T-helper 22 cell (primary cell): Measurements from ENCODE around the gene TOMT.
A peak's percentile ranks its signal among the peaks of the same experiment; 100 is the strongest.

Experiments
- DNase-seq: peaks from one replicate; pipeline ENCODE4 v3.0.0-alpha.2; 2020; ENCODE audit warnings: low read depth

TOMT gene, protein sequence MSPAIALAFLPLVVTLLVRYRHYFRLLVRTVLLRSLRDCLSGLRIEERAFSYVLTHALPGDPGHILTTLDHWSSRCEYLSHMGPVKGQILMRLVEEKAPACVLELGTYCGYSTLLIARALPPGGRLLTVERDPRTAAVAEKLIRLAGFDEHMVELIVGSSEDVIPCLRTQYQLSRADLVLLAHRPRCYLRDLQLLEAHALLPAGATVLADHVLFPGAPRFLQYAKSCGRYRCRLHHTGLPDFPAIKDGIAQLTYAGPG

DNA sequence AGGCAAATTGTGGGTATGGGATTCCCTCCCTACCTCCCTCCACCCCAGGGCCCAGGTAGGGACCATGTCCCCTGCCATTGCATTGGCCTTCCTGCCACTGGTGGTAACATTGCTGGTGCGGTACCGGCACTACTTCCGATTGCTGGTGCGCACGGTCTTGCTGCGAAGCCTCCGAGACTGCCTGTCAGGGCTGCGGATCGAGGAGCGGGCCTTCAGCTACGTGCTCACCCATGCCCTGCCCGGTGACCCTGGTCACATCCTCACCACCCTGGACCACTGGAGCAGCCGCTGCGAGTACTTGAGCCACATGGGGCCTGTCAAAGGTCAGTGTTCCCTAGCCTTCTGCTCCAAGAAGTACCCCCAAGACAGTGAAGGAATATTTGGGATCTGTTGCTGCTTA lies at the start of gene TOMT:
TSS of gene TOMT (plus strand) at position 37 of the 400 bp plus-strand sequence. CDS start at position 65, 28 bp downstream.
- DNase-seq = no peak

DNA sequence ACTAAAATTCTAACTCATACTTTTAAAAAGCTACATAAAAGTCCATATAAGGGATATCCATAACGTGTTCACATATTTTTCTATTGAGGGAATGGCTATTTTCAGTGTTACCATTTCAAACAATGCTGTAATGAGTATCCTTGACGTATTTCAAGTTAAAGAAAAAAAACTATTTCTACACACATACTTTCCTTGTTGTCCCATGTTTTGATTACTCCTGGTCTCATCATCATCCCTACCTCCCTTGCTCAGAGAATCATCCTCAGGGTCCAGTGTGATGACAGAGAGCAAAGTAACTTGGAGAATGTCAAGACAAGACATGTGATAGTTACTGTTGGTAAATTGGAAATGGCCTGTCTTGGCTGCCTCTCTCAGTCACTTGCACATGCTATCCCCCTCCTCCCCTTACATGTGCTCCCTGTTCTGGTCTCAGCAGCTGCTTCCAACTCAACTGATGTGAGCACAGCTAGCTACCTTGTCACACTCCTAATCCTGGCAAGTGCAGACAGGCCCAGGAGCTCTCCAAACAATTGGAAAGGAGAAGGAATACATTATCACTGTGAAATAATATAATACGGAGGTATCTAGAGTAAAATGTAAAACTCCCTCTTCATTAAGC lies 47.2 kb upstream of the TOMT start:
- no peak for DNase-seq

DNA sequence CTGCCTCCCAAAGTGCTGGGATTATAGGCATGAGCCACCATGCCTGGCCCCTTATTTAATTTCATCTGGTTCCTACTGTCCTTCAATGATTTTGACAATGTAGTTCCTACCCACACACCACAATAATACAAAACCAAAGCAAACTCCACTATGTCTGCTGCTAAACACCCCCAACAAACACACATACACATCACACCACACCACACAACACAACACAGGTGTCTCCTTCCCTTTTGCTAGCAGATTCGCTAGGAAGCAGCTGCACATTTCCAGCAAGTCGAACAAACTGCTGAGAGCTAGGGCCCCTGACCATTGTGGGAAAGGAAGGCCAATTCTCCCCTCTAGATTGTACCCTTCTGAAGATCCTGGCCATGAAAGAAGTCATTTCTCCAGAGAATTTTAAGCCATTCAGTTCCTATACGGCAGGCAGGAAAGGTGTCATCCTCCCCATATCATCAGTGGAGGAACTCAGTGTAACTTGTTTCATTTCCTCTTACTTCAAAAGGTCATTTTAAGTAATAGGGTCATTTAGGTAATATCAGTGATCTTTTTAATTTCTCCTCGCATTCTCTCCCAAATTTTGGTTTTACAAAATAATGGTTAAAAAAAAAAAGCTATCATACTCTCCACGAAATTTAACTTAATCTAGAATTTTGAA lies 43.9 kb upstream of the TOMT start:
- DNase-seq = no peak

DNA sequence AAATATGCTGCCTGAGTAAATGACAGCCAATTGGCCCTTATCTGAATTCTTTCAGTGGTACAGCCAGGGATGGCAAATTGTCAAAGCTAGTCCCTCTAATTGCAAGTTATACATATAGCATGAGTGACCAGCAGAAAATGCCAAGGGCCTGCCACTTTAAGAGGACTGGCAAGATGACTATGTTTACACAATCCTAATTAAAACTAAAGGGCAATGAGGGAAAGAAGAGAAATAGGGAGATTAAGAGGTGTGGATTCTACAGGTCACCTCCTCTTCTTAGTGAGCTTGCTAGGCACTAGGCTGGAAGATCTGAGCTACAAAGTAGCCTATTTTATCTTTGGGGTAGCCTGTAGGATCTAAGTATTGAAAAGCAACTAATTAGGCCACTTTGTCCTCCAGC lies 38.9 kb upstream of the TOMT start:
- no peak for DNase-seq

DNA sequence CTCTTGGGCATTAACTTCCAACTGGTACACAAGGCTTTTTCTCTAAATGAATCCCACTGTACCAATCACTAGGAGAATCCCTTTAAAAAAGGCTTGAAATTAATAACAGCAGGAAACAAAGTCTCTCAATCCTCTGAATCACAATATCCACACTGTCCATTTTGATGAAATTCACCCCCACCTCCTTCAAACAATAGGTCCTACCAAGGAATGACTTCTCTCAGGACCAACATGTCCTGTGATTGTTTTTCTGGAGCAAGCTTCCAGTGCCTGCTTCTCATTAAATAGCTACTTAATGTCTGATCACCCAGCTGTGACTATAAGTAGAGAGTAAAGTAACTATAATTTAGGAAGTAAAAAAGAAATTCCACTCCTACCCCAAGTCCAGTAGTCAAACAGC lies 38.5 kb upstream of the TOMT start:
- DNase-seq = no peak

DNA sequence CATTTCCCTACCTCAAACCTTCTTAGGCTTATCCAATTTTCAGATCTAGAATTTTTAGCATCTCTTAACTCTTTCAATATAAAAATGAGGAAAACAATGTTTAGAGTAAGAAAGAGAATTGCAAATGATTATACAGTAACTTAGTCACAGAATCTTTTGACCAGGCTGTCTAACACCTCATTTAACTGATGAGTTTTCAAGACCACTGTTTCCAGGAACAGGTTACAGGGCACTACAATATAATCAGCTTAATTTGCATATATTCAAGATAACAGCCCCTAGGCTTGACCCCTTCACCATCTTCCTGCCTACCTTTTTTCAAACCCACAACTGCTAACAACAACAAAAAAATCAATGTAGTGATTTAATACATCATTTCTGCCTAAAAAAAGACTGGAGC lies 38.0 kb upstream of the TOMT start:
- DNase-seq = no peak

DNA sequence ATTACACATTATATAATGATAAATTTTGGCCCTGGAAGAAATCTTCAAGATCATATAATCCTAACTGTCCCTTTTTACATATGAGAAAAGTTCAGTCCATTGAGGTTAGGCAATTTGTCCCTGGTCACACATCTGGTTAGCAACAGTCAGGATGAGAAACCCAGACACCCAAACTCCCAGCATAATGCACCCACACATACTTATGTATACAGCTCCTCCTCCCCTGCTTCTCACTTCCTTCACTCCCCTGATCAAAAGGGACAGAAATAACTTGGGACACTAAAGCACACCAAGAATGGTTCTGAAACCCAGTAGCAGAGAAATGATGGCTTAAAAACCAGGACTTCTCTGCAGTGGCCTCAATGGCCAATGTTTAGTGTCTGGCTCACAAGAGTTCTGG lies 36.5 kb upstream of the TOMT start:
- DNase-seq = no peak

DNA sequence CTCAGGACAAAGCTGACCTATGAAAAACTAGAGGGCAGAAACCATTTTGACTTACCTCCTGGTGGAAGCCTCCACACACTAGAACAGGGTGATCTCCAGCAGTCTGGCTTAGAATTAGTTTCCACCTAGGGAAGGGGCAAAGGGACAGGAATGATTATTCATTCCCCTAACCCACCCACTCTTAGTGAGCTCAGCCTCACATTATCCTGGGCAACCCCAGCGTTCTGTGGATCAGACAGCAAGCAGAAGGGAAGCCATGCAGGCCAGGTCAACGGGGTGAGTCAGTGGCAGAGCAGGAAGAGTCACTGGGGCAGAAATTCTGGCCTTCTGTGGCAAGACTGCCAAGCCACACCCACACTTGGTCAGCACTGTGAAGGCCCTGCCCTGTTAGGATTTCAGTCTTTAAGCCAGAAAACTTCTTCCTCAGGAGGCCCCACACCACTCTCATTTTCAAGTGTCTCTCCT lies 35.9 kb upstream of the TOMT start:
- no peak for DNase-seq

DNA sequence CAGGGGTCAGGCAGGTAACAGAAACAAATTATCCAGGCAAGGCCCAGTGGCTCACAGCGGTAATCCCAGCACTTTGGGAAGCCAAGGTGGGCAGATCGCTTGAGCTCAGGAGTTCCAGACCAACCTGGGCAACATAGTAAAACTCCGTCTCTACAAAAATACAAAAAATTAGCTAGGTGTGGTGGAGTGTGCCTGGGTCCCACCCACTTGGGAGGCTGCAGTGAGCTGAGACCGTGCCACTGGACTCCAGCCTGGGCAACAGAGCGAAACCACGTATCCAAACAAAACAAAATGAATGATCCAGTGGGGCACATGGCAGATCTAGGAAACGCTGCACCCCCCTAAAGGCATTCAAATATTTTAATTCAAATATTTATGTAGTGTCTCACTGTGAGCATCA lies 35.2 kb upstream of the TOMT start:
- DNase-seq = no peak

DNA sequence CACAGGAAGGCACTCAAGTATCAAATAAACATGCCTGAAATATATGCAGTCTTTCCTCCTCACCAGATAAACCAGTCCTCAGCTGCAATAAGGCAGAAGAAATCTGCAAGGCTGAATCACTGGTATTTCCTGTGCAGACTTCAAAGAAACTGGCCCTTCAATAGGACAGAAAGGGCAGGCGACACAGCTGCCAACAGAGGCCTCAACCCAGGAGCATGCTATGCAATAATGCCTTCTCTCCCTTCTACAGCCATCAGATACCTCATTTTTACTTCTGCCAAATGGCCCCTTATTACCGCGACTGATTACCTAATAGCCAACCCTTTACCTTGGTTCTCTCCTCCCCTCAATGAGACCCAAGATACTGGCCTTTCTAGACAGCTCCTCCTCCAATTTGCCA lies 33.4 kb upstream of the TOMT start:
- DNase-seq = no peak

DNA sequence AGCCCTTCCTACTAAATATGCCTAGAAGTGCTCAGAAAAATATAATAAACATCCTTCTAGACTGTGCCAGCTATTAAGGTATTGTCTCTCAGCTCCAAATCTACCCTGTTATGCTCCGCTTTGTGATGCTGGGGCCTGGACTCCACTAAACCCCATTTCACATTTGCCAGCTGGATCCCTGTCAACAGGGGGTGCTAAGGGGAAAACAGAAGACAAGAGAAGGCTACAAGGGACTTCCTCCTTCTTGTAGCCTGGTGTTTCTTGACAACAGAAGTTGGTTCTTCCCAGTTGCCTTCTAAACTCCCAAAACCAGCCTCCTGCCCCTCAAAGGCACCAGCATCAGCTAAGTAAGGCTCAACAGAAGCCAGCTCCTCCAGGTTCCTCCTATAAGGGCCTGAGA lies 30.6 kb upstream of the TOMT start:
- no peak for DNase-seq

DNA sequence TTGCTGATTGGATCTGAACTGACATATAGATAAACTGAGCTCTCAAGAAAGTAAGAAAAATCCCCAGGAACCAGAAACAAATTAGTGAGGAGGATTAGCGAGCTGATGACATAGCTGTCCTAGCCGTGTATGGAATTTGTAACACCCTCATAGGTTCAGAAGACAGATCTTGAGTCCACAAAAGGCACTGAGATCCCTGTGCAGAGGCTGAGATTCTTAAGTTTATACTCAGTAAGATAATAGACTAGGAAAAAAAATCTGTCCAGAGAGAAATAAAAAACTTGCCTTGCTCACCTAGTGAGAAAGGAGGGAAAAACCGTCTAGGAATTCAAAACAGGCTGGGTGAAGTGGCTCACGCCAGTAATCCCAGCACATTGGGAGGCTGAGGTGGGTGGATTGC lies 30.0 kb upstream of the TOMT start:
- no peak for DNase-seq

DNA sequence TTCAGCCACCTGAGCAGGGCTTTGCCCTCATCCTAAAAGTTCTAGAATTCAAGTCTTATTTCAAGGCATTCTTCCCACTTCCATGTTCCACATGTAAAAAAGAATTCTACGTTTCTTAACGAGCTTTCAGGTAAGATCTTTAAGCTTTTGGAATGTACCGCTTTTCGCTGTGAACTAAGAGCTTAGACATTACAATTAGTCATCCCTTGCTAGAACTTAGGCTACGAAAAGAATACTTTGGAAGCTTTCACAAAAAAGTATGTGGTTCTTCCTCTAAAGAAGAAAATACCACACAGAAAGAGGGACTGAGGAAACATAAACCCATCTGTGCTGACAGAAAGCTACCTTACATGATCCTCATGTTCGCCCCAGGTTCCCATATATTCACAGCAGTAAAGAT lies 27.2 kb upstream of the TOMT start:
- DNase-seq = no peak

DNA sequence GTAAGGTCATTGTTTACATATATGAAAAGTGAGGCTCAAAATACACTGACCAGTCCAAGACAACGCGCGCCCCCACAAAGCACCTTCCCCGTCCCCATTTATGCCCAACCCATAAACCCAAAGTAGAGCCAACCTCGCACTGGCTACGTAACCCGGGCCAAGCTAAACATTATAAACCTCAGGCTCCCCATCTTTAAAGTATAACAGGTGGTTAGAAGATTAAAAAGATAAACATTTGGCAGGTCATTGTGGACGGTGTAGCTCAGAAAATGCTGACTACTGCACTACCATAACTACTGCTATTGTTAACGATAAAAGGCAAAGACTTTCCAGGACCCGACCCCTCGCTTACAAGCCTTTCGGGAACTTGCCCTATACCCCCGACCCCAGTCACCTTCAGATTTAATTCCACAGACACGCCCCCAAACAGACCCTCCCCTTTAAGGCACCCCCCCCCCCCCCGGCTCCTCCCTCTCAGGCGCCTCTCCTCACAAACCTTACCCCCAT lies 25.9 kb upstream of the TOMT start:
- peak; percentile 29 for DNase-seq

DNA sequence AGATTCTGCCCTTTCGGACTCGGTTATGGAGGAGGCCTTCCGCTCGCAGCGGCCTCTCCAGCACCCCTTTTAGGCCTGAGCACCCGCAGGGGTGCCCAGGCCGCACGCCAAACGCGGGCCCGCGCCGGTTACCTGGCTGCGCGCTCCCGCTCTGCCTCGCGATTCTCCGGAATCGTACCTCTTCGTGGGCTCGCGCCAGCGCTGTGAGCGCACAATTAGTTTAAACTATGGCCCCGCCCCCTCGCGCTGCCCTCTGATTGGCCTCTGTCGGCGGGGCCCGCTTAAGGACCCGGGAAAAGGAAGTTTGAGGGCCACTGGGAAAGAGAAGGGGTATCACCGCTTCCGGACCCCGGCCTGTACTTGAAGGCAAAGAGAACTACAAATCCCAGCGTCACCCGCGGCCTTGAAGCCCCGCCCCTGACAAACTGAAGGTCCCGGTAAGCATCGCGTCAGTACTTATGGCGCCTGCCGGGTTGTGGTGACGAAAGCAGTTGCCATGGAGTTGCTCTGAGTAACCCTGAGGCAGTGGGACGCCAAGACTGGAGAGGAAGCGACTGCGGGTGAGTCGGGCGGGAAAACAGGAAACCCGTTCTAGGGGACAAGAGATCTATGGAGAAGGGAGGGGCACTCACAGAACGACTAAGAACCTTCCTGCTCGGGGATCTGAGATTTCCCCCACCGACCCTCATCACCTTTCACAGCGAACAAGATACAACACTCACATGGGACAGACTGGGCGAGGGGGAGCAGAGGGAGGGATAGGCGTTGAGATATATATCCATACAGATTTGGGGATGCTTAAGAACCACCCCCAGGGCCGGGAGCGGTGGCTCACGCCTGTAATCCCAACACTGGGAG lies 25.2 kb upstream of the TOMT start, which contains the start of the genes LRRC51 and NUMA1:
TSS of gene LRRC51 (plus strand) at position 525 of the 858 bp plus-strand sequence. CDS start 8,234 bp downstream, outside the sequence.
TSS of gene NUMA1 (minus strand) at position 217 of the 858 bp plus-strand sequence. CDS start 44,599 bp downstream, outside the sequence.
- DNase-seq = peak; percentile 99

DNA sequence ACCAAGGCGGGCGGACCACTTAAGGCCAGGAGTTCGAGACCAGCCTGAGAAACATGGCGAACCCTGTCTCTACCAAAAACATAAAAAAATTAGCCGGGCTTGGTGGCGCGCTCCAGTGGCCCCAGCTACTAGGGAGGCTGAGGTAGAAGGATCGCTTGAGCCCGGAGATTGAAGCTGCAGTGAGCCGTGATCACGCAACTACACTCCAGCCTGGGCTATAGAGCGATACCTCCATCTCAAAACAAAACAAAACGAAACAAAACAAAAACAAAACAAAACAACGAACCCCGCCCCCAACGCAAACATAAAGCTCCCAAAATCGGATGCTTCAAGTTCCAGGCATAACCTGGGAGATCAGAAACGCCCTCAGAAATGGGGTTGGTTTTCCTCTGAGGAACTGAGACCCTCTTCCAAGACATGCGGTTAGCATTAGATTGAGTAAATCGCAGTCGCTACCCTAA lies 24.5 kb upstream of the TOMT start:
- DNase-seq = no peak

DNA sequence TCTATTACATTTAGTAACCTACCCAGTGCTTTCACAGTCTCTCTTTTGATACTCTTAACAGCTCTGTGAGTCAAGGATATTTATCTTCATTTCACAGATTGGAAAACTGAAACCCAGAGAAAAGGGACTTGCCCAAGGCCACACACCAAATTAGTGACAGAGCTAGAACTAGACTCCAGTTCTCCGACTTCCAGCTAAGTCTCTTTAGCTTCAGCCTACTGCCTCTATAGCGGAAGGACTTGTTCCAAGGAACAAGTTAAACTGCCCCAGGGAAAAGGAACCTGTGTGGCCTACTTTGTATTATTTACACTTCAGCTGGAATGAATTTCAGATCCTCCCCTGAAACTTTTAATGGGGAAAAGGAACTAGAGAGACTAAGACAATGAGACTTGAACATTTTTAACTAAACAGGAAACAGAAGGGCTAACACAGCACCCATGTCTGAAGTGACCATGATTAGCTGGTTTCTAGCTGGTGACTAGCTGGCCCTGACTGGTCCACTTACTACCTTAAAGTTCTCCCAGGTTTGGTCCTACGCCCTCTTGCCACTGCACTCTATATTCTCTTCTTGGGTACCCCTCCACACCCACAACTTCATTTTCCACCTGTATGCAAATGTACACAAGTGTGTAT lies 23.8 kb upstream of the TOMT start:
- DNase-seq = no peak

DNA sequence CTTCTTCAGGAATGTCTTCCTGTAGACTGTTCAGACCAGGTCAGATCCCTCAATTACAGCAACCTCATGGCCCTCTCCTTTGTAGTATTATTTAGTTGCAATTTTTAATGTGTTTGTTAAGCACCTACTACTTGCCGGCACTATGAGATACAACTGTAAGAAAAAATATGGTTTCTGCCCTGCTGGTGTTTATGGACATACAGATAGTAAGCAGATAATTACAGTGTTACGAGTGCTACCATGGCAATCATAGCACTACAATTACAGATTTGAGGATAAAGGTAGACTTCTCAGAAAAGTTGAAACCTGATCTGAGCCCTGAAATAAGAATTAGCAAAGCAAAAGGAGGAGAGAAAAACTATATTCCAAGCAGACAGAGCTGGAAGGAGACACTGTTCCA lies 22.3 kb upstream of the TOMT start:
- no peak for DNase-seq

DNA sequence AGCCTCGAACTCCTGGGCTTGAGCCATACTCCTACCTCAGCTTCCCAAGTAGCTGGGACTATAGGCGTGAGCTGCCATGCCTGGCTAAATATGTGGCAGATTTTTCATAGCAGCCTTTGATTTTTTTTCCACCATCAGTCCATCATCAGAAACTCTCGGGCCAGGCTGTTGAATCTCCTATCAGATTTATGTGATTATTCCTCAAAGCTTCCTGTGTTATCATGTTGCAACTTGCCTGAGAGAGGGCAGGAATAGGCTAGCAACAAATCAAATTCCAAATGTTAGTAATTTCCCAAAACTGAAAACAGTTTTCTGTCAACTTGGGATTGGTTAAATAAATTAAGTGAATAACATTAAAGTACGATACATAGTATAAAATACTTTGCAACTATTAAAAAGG lies 21.6 kb upstream of the TOMT start:
- DNase-seq = no peak

DNA sequence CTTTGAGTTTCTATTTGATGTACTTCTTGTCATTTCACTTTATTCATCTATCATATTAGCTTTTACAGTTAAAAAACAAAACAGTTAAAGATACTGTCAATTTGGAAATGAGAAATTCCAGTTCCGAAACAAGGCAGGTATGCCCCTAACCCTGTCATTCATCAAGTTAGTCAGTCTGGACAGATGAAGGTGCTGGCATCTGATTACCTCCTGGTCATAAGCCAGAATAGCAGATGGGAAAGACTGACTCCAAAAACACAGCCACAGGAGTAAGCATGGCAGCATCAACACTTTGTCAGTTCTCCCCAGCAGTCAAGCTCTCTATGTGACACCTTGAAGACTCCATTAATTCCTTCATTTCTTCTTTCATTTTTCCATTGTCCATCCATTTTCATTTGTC lies 20.8 kb upstream of the TOMT start:
- no peak for DNase-seq

DNA sequence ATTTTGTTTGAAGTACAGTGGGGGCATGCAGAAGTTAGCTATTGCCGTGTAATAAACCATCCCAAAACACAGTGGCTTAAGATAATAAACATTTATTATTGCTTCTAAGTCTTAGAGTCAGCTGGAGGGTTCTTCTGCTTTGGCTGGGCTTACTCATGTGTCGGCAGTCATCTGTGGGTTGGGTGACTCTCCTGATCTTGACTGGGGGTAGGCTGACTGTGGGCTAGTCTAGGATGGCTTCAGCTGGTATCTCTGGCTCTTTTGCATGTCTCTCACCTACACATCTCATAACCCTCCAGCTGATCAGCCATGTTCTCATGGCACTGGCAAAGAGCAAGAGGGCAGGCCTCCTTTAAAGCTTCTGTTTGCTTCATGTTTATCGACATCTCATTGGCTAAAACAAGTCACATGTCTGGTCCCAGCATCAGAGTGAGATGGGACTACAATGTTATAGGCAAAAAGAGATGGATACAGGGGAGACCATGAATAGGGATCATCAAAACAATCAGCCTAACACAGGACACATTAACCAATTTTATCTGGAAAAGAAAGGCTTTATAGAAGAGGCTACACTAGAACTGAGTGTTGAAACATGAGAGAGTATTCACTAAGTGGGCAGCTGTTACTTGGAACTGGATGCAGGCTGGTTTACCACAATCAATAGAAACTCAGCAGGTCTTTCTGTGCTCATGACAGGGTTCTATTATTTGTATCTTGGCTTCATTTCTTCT lies 19.9 kb upstream of the TOMT start:
- no peak for DNase-seq
